Neural progenitor cell (in vitro differentiated cells): ENCODE data around the gene TNFRSF14. TPM values are rescaled to one million over a fixed set of nuclear protein-coding genes. Genes with fewer than 3 reads are reported as not detected.

Experiments used
- DNase-seq: peaks from one replicate; pipeline ENCODE4 v3.0.0-alpha.2; 2016; ENCODE audit warnings: low spot score
- H2AFZ ChIP-seq: fragments of 200-600 bp; sonication (generic); replicated peaks from 2 replicates; pipeline ENCODE4 v1.6.1; 2016; ENCODE audit warnings: antibody characterized with exemption
- H3F3A ChIP-seq: fragments of 200-600 bp; sonication (generic); 2 replicates; pipeline ENCODE4 v1.6.1; 2016; ENCODE audit warnings: antibody characterized with exemption, low read depth
- H3K27ac ChIP-seq: fragments of 200-600 bp; sonication (generic); 2 replicates; pipeline ENCODE4 v1.5.1; 2016; ENCODE audit warnings: mild to moderate bottlenecking
- H3K27me3 ChIP-seq: fragments of 200-600 bp; sonication (generic); 2 replicates; pipeline ENCODE4 v1.6.1; 2016; ENCODE audit warnings: mild to moderate bottlenecking, moderate library complexity
- H3K36me3 ChIP-seq: fragments of 200-600 bp; sonication (generic); 2 replicates; pipeline ENCODE4 v1.5.1; 2016
- H3K4me1 ChIP-seq: fragments of 200-600 bp; sonication (generic); 2 replicates; pipeline ENCODE4 v1.6.1; 2016; ENCODE audit warnings: mixed run types
- H3K4me2 ChIP-seq: fragments of 200-600 bp; sonication (generic); 2 replicates; pipeline ENCODE4 v1.6.1; 2016
- H3K4me3 ChIP-seq: fragments of 200-600 bp; sonication (generic); 2 replicates; pipeline ENCODE4 v1.5.1; 2016
- H3K79me2 ChIP-seq: fragments of 200-600 bp; sonication (generic); 2 replicates; pipeline ENCODE4 v1.6.1; 2016; ENCODE audit warnings: low read depth
- H3K9ac ChIP-seq: fragments of 200-600 bp; sonication (generic); 2 replicates; pipeline ENCODE4 v1.6.1; 2016
- H3K9me3 ChIP-seq: fragments of 200-600 bp; sonication (generic); 2 replicates; pipeline ENCODE4 v1.5.1; 2016; ENCODE audit warnings: low read depth
- H4K20me1 ChIP-seq: fragments of 200-600 bp; sonication (generic); 2 replicates; pipeline ENCODE4 v1.6.1; 2016; ENCODE audit warnings: low read depth
- H3K27ac Mint-ChIP-seq: 3 replicates; pipeline ENCODE4 v1.8.0; 2021; ENCODE audit warnings: mixed read lengths
- H3K27me3 Mint-ChIP-seq: 2 replicates; pipeline ENCODE4 v1.8.0; 2022; ENCODE audit warnings: low read depth, mild to moderate bottlenecking, inconsistent platforms, moderate library complexity, mixed read lengths; ENCODE audit not compliant: insufficient read depth
- H3K36me3 Mint-ChIP-seq: 3 replicates; pipeline ENCODE4 v1.8.0; 2021; ENCODE audit warnings: mixed read lengths
- H3K4me1 Mint-ChIP-seq: 3 replicates; pipeline ENCODE4 v1.8.0; 2021; ENCODE audit warnings: mixed read lengths
- H3K4me3 Mint-ChIP-seq: 3 replicates; pipeline ENCODE4 v1.8.0; 2021; ENCODE audit warnings: mild to moderate bottlenecking, moderate library complexity, mixed read lengths
- H3K9me3 Mint-ChIP-seq: 3 replicates; pipeline ENCODE4 v1.8.0; 2020; ENCODE audit warnings: mixed read lengths
- EZH2 ChIP-seq: fragments of 200-600 bp; sonication (generic); IDR thresholded peaks from 2 replicates; pipeline ENCODE4 v1.6.1; 2017; ENCODE audit warnings: antibody characterized with exemption, mild to moderate bottlenecking, moderate library complexity
- EZH2phosphoT487 ChIP-seq: fragments of 200-600 bp; sonication (generic); IDR thresholded peaks from 2 replicates; pipeline ENCODE4 v1.6.1; 2017; ENCODE audit warnings: antibody characterized with exemption
- total RNA-seq: library from RNA; depleted of rRNA; stranded (reverse); fragments of >200 nt; gene quantifications from 2 replicates; pipeline ENCODE4 v1.2.3, GENCODE V29; 2015; ENCODE audit warnings: low replicate concordance
- TF ChIP-seq, protein P1 (sequence below): fragments of 200-600 bp; sonication (generic); IDR thresholded peaks from 2 replicates; pipeline ENCODE4 v1.5.1; 2017; ENCODE audit warnings: antibody characterized with exemption, mild to moderate bottlenecking

TNFRSF14 gene
- total RNA-seq, 1 donor from 2014 or later, result not detected

DNA sequence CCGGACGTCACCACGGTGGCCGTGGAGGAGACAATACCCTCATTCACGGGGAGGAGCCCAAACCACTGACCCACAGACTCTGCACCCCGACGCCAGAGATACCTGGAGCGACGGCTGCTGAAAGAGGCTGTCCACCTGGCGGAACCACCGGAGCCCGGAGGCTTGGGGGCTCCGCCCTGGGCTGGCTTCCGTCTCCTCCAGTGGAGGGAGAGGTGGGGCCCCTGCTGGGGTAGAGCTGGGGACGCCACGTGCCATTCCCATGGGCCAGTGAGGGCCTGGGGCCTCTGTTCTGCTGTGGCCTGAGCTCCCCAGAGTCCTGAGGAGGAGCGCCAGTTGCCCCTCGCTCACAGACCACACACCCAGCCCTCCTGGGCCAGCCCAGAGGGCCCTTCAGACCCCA is 7.0 kb downstream of the TNFRSF14 start:
- no peaks in the 10 kb centered on the region for H3K9me3 Mint-ChIP-seq
- no peak overlapping the region for H3K4me2 ChIP-seq
- no peaks in the 10 kb centered on the region for H3K4me1 ChIP-seq
- TF ChIP-seq EZH2, result no peak
- TF ChIP-seq, protein P1, sequence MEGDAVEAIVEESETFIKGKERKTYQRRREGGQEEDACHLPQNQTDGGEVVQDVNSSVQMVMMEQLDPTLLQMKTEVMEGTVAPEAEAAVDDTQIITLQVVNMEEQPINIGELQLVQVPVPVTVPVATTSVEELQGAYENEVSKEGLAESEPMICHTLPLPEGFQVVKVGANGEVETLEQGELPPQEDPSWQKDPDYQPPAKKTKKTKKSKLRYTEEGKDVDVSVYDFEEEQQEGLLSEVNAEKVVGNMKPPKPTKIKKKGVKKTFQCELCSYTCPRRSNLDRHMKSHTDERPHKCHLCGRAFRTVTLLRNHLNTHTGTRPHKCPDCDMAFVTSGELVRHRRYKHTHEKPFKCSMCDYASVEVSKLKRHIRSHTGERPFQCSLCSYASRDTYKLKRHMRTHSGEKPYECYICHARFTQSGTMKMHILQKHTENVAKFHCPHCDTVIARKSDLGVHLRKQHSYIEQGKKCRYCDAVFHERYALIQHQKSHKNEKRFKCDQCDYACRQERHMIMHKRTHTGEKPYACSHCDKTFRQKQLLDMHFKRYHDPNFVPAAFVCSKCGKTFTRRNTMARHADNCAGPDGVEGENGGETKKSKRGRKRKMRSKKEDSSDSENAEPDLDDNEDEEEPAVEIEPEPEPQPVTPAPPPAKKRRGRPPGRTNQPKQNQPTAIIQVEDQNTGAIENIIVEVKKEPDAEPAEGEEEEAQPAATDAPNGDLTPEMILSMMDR, result no peak
- no peak for TF ChIP-seq EZH2phosphoT487
- no peak overlapping the region for H3K4me3 ChIP-seq
- no peaks in the 10 kb centered on the region for H3K27me3 Mint-ChIP-seq
- H4K20me1 ChIP-seq, result no peaks in the 10 kb centered on the region
- DNase-seq, result no peak
- no peak overlapping the region for H3K27ac ChIP-seq
- H3F3A ChIP-seq, result no peaks in the 10 kb centered on the region
- no peak overlapping the region for H2AFZ ChIP-seq
- H3K79me2 ChIP-seq, result no peaks in the 10 kb centered on the region
- no peak overlapping the region for H3K9ac ChIP-seq
- no peaks in the 10 kb centered on the region for H3K36me3 ChIP-seq
- H3K27ac Mint-ChIP-seq, result no peak overlapping the region
- no peaks in the 10 kb centered on the region for H3K27me3 ChIP-seq
- peaks cover 2% of the 10 kb centered on the region for H3K4me1 Mint-ChIP-seq
- no peaks in the 10 kb centered on the region for H3K36me3 Mint-ChIP-seq
- H3K9me3 ChIP-seq, result no peaks in the 10 kb centered on the region
- no peak overlapping the region for H3K4me3 Mint-ChIP-seq

DNA sequence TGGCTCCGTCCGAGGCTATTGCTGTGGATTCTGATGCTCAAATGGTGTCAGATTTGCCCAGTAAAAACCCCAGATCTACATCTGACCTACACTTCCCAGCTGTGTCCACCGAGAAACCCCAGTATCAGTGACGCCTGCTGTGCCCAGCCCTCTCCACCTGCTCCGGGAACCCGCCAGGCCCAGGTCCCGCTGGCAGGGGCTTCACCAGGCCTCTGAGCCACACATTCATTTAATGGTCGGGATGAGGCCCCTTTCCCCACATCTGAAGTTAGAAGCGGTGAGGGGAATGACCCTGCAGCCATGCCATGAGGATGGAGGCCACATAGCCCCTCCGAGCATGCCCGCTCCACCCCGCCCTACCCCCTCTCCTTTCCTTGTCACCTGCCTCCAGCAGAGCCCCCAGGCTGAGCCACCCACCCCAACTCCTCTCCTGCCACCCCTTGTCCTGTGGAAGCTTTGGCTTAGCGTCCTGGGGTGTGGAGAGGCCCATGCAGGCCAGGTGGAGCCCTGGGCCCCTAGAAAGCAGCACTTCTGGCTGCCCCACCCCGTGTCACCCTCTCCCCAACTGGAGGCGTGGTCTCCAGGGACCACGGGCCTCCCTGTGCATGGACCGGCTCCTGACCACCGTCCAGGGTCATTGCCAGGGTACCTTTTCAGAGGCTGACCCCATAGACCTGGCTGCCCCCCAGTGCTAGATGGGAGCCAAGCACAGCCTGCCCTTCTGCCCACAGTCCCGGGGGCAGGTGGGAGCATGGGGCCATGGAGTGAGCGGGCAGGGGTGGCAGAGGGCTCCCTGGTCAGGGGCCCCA is 8.0 kb downstream of the TNFRSF14 start:
- H3K36me3 Mint-ChIP-seq, result no peaks in the 10 kb centered on the region
- peak overlapping the region; percentile 25 for H3K27ac Mint-ChIP-seq
- Histone ChIP-seq H3K4me3 (no peak overlapping the region), H3K9ac (no peak overlapping the region), H3K4me2 (no peak overlapping the region), H3F3A (no peaks in the 10 kb centered on the region), H2AFZ (no peak overlapping the region), H3K4me1 (no peaks in the 10 kb centered on the region), H4K20me1 (no peaks in the 10 kb centered on the region), H3K27me3 (no peaks in the 10 kb centered on the region), H3K27ac (no peak overlapping the region), H3K79me2 (no peaks in the 10 kb centered on the region), H3K9me3 (no peaks in the 10 kb centered on the region), H3K36me3 (no peaks in the 10 kb centered on the region)
- H3K4me3 Mint-ChIP-seq, result no peak overlapping the region
- H3K4me1 Mint-ChIP-seq, result peaks cover 2% of the 10 kb centered on the region
- no peaks in the 10 kb centered on the region for H3K27me3 Mint-ChIP-seq
- no peaks in the 10 kb centered on the region for H3K9me3 Mint-ChIP-seq
- TF ChIP-seq EZH2 (no peak), EZH2phosphoT487 (no peak)
- TF ChIP-seq, protein P1, result no peak
- DNase-seq, result no peak

DNA sequence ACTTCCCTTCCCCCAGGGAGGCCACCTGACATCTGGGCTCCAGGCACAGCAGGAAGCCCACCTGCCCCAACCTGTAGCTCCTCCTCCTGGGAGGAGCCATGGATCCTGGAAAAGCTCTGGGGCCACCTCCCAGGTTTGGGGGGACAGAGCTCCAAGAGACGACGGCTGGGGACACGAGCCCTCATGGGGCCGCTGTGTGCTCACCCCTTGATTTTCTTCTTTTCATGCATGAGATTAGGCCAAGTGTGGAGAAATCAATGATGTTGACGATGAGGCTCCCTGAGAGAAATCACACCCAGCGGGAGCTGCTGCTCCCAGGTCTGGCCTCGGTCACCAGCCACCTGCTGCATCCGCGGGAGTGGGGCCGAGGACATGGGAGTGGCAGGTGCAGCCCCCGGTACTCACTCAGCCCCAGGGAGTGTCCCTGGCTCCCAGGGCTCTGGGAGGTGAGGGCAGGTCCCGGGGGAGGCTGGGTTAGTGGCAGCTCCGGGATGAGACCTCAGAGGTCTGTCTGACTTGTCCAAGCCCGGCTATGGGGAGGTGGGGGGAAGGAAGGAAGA is 8.7 kb downstream of the TNFRSF14 start:
- Histone ChIP-seq H3K36me3 (no peaks in the 10 kb centered on the region), H3K9me3 (no peaks in the 10 kb centered on the region), H3F3A (no peaks in the 10 kb centered on the region), H2AFZ (no peak overlapping the region), H3K79me2 (no peaks in the 10 kb centered on the region), H3K4me1 (no peaks in the 10 kb centered on the region), H3K9ac (no peak overlapping the region), H3K4me2 (no peak overlapping the region), H4K20me1 (no peaks in the 10 kb centered on the region), H3K27ac (no peak overlapping the region), H3K4me3 (no peak overlapping the region), H3K27me3 (no peaks in the 10 kb centered on the region)
- Mint-ChIP-seq H3K27me3 (peaks cover 1% of the 10 kb centered on the region), H3K4me1 (peaks cover 2% of the 10 kb centered on the region), H3K4me3 (no peak overlapping the region), H3K27ac (peak overlapping the region; percentile 71), H3K36me3 (no peaks in the 10 kb centered on the region), H3K9me3 (no peaks in the 10 kb centered on the region)
- TF ChIP-seq, protein P1, result no peak
- TF ChIP-seq EZH2phosphoT487 (no peak), EZH2 (no peak)
- no peak for DNase-seq
